Measurements from ENCODE around the gene LOXHD1.

The LOXHD1 gene

GRCh38 chr18:46678041-46678440 is 21.0 kb upstream of the LOXHD1 start:
- ChIA-PET CTCF (interaction anchor here (0.7 to 1.1 kb wide), 2 partner anchors 19 to 136 kb away, joined by 3 to 5 read pairs; no protein-coding TSS in a partner anchor), POLR2A (no interaction called here)
- Histone ChIP-seq H3K9me3 (ENCODE audit: control insufficient read depth, insufficient read depth, low read depth, low read length) (no peaks in the 10 kb centered on the region), H3K4me3 (ENCODE audit: low read depth, low read length) (no peak overlapping the region), H3K4me1 (ENCODE audit: control insufficient read depth, insufficient read depth, low read length) (0 out of 2 replicates have a peak, but pooled peaks cover 5% of the 10 kb centered on the region), H3K36me3 (ENCODE audit: control insufficient read depth in 2 of 2, insufficient read depth in 1 of 2, low read length in 2 of 2) (no peaks in the 10 kb centered on the region), H3K27ac (ENCODE audit: extremely low read depth, low read depth, low read length) (no peak overlapping the region)
- TF ChIP-seq ZNF785 (tag by site-specific recombination; IDR thresholded peaks at IDR 0.05) = no peak
- no peak for TF ChIP-seq GLI2 (tag by site-specific recombination; IDR thresholded peaks at IDR 0.05; ENCODE audit: borderline replicate concordance, low read depth)
- TF ChIP-seq ZNF16 (tag by site-specific recombination; IDR thresholded peaks at IDR 0.05; ENCODE audit: low read depth) = no peak
- no peak for TF ChIP-seq ZBTB8A (tag by site-specific recombination; IDR thresholded peaks at IDR 0.05)
- TF ChIP-seq ZNF248 (tag by site-specific recombination; IDR thresholded peaks at IDR 0.05) = no peak
- TF ChIP-seq WT1 (tag by site-specific recombination; IDR thresholded peaks at IDR 0.05) = no peak
- no peak for TF ChIP-seq ZEB2 (tag by site-specific recombination; IDR thresholded peaks at IDR 0.05)
- no peak for TF ChIP-seq SALL2 (tag by site-specific recombination; IDR thresholded peaks at IDR 0.05; ENCODE audit: borderline replicate concordance)
- TF ChIP-seq GLIS1 (tag by site-specific recombination; IDR thresholded peaks at IDR 0.05) = no peak
- no peak for TF ChIP-seq ZNF510 (tag by site-specific recombination; IDR thresholded peaks at IDR 0.05; ENCODE audit: insufficient replicate concordance)
- TF ChIP-seq PRDM4 (tag by site-specific recombination; IDR thresholded peaks at IDR 0.05) = no peak
- no peak for TF ChIP-seq PRDM6 (tag by site-specific recombination; IDR thresholded peaks at IDR 0.05)
- TF ChIP-seq ZNF221 (tag by site-specific recombination; IDR thresholded peaks at IDR 0.05; ENCODE audit: borderline replicate concordance) = no peak
- TF ChIP-seq PRDM2 (tag by site-specific recombination; IDR thresholded peaks at IDR 0.05; ENCODE audit: borderline replicate concordance) = no peak
- TF ChIP-seq FEZF1 (tag by site-specific recombination; IDR thresholded peaks at IDR 0.05) = no peak

- CTCF ChIA-PET = interaction anchor here (0.7 to 1.6 kb wide), 3 partner anchors 19 to 136 kb away, joined by 3 to 5 read pairs (median 3); no protein-coding TSS in a partner anchor
- no peak overlapping the region for H3K4me3 ChIP-seq (ENCODE audit: low read depth, low read length)
- H3K36me3 ChIP-seq (ENCODE audit: control insufficient read depth in 2 of 2, insufficient read depth in 1 of 2, low read length in 2 of 2) = no peaks in the 10 kb centered on the region
- no peak overlapping the region for H3K27ac ChIP-seq (ENCODE audit: extremely low read depth, low read depth, low read length)
- POLR2A ChIA-PET = no interaction called here
- H3K9me3 ChIP-seq (ENCODE audit: control insufficient read depth, insufficient read depth, low read depth, low read length) = no peaks in the 10 kb centered on the region
- 0 out of 2 replicates have a peak, but pooled peaks cover 5% of the 10 kb centered on the region for H3K4me1 ChIP-seq (ENCODE audit: control insufficient read depth, insufficient read depth, low read length)
- no peak for TF ChIP-seq ZNF701 (tag by site-specific recombination; IDR thresholded peaks at IDR 0.05)
- no peak for TF ChIP-seq ZNF184 (tag by site-specific recombination; IDR thresholded peaks at IDR 0.05)
- no peak for TF ChIP-seq BCL11A (tag by site-specific recombination; IDR thresholded peaks at IDR 0.05; ENCODE audit: low read depth)
- no peak for TF ChIP-seq ZBTB20 (tag by site-specific recombination; IDR thresholded peaks at IDR 0.05)
- no peak for TF ChIP-seq ZNF624 (tag by site-specific recombination; IDR thresholded peaks at IDR 0.05)
- no peak for TF ChIP-seq ZNF549 (tag by site-specific recombination; IDR thresholded peaks at IDR 0.05)
- no peak for TF ChIP-seq SCRT2 (tag by site-specific recombination; IDR thresholded peaks at IDR 0.05)
- TF ChIP-seq ZNF670 (tag by site-specific recombination; IDR thresholded peaks at IDR 0.05; ENCODE audit: low read depth) = no peak
- TF ChIP-seq SP2 (tag by site-specific recombination; IDR thresholded peaks at IDR 0.05) = no peak
- no peak for TF ChIP-seq ZNF404 (tag by site-specific recombination; IDR thresholded peaks at IDR 0.05)
- TF ChIP-seq ZNF266 (tag by site-specific recombination; IDR thresholded peaks at IDR 0.05; ENCODE audit: low read depth) = no peak
These were observed 20.6 kb upstream of the LOXHD1 start for GRCh38 chr18:46677611-46678010.

All from HEK293 (cell line).